BJ (cell line): Measurements from ENCODE around the gene HDLBP. TPM values are rescaled to one million over a fixed set of nuclear protein-coding genes. Genes with fewer than 3 reads are reported as not detected.

Experiments
- CTCF ChIA-PET: fragments of 350-600 bp; formaldehyde crosslinking; extraction: SDS; loops from one replicate; lab custom pipeline; 2021; ENCODE audit warnings: antibody characterized with exemption, inconsistent platforms; lab: Yijun Ruan, JAX
- POLR2A ChIA-PET: fragments of 300-600 bp; sonication (Branson Sonifier 250); formaldehyde crosslinking; extraction: SDS; loops from one replicate; lab custom pipeline; 2021; ENCODE audit warnings: antibody characterized with exemption; lab: Charles Lee
- DNase-seq: peaks from one replicate; pipeline ENCODE4 v3.0.0-alpha.2; 2011; ENCODE audit warnings: low read depth
- H3K27me3 ChIP-seq: 2 replicates; pipeline ENCODE4 v1.6.0; 2011; ENCODE audit warnings: low read length; ENCODE audit not compliant: control insufficient read depth, insufficient read depth
- H3K36me3 ChIP-seq: 2 replicates; pipeline ENCODE4 v1.5.1; 2011; ENCODE audit warnings: low read length; ENCODE audit not compliant: control insufficient read depth, insufficient read depth
- H3K4me3 ChIP-seq: 2 replicates; pipeline ENCODE4 v1.5.1; 2011; ENCODE audit warnings: low read depth, mild to moderate bottlenecking, control low read depth, low read length
- polyA plus RNA-seq: library from polyadenylated mRNA; depleted of rRNA; stranded (reverse); fragments of >200 nt; gene quantifications from 2 replicates; pipeline ENCODE4 v1.2.3, GENCODE V29; 2011
- TF ChIP-seq, protein P1 (sequence below): IDR thresholded peaks from 2 replicates; pipeline ENCODE4 v1.5.1; 2011; ENCODE audit warnings: low read depth, mild to moderate bottlenecking, control low read depth, inconsistent platforms, low read length, moderate library complexity; ENCODE audit not compliant: insufficient read depth

The HDLBP gene
- polyA plus RNA-seq, 1 experiment, result 948 TPM

DNA sequence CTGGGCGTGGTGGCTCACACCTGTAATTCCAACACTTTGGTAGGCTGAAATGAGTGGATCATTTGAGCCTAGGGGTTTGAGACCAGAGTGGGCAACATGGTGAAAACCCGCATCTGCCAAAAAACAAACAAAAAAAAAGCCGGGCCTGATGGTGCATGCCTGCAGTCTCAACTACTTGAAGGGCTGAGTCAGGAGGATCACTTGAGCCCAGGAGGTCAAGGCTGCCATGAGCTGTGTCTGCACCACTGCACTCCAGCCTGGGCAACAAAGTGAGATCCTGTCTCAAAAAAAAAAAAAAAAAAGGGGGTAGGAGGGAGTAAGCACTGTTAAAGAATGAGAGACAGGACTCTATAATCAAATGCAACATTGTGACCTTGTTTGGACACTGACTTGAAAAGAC is 54.6 kb downstream of the HDLBP start:
- H3K4me3 ChIP-seq, result no peak overlapping the region
- no peaks in the 10 kb centered on the region for H3K27me3 ChIP-seq
- TF ChIP-seq, protein P1, sequence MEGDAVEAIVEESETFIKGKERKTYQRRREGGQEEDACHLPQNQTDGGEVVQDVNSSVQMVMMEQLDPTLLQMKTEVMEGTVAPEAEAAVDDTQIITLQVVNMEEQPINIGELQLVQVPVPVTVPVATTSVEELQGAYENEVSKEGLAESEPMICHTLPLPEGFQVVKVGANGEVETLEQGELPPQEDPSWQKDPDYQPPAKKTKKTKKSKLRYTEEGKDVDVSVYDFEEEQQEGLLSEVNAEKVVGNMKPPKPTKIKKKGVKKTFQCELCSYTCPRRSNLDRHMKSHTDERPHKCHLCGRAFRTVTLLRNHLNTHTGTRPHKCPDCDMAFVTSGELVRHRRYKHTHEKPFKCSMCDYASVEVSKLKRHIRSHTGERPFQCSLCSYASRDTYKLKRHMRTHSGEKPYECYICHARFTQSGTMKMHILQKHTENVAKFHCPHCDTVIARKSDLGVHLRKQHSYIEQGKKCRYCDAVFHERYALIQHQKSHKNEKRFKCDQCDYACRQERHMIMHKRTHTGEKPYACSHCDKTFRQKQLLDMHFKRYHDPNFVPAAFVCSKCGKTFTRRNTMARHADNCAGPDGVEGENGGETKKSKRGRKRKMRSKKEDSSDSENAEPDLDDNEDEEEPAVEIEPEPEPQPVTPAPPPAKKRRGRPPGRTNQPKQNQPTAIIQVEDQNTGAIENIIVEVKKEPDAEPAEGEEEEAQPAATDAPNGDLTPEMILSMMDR, result no peak
- peaks cover 51% of the 10 kb centered on the region for H3K36me3 ChIP-seq
- POLR2A ChIA-PET, result no interaction called here
- CTCF ChIA-PET, result interaction anchor here (0.7 kb wide), 1 partner anchor 160 kb away, joined by 3 read pairs; no protein-coding TSS in a partner anchor
- no peak for DNase-seq

DNA sequence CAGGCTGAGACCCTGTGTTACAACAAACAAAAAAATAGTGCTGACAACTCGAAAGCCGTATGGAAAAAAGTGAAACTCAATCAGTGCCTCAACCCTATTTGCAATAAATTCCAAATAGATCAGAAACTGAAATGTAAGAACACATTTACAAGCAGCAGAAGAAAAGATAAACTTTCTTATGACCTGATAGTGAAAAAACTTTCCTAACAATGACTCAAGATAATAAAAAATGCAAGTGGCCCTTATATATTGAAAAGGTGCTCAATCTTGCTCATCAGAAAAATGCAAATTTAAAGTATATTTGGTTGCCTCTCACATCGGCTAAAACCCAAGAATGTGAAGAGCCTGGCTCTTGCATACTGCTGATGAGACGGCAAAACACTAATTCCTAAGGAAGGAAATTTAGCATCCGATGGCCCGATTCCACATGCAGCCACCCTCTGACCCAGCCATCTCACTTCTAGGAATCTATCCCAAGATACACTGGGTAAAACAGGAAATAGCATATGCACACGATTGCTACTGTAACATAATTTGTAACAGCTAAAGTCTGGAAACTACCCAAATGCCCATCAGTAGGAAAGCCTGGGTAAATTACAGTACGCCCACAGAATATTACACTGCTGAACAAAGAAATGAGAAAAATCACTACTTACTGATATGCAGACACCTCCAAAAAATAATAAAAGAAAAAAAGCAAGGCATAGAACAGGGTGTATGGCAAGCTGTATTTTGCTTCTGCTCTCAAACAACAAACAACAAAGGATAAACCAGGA is 56.8 kb downstream of the HDLBP start:
- Histone ChIP-seq H3K27me3 (no peaks in the 10 kb centered on the region), H3K36me3 (peaks cover 50% of the 10 kb centered on the region), H3K4me3 (no peak overlapping the region)
- POLR2A ChIA-PET, result interaction anchor here (0.6 kb wide), 1 partner anchor 839 kb away, joined by 6 read pairs; no protein-coding TSS in a partner anchor
- TF ChIP-seq, protein P1, result no peak
- no peak for DNase-seq
- CTCF ChIA-PET, result interaction anchor here (0.7 to 1.7 kb wide), 4 partner anchors 12 to 133 kb away, joined by 3 to 4 read pairs (median 3); no protein-coding TSS in a partner anchor

DNA sequence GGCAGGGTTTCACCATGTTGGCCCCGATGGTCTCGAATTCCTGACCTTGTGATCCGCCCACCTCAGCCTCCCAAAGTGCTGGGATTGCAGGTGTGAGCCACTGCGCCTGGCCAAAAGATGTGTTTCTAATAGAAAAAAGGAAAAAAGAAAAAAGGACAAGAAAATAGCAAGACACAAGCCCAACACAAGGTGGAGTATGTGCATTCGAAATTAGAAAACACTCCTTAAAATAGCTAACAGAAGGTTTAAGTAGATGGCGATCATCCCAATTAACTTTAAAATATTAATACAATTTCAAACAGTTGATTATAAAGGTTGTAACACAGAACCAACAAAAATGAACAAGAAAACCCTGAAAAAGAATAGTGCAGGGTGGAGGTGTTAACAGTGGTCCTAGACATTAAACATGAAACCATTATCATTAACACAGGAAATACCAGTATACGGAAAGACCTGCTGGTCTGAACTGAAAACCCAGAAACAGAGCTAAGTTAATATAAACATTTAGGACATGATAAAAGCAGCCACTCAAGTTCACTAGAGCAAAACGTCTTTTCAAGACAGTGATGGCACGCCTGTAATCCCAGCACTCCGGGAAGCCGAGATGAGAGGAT is 57.9 kb downstream of the HDLBP start:
- Histone ChIP-seq H3K4me3 (no peak overlapping the region), H3K27me3 (no peaks in the 10 kb centered on the region), H3K36me3 (peaks cover 52% of the 10 kb centered on the region)
- ChIA-PET POLR2A (no interaction called here), CTCF (interaction anchor here (0.9 to 1.7 kb wide), 3 partner anchors 11 to 134 kb away, joined by 3 to 4 read pairs (median 4); no protein-coding TSS in a partner anchor)
- TF ChIP-seq, protein P1, result peak; percentile 23
- no peak for DNase-seq

DNA sequence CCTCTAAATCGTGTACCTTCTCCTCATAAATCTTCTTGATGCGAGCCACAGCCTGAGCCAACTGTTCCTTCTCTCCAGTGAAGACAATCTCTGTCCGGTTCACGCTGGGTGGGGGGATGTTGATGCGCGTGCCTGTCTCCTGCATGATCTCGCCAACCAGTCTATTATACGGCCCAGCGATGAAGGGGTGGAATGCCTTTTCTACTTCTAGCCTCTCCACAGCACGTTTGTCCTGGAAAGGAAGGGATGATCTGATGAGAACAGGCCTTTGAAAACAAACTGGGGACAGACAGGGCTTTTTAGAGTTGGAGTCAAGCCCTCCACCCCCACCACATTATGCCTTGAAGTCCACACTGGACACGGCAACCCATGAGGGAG is 59.3 kb downstream of the HDLBP start:
- ChIA-PET POLR2A (no interaction called here), CTCF (no interaction called here)
- Histone ChIP-seq H3K4me3 (no peak overlapping the region), H3K27me3 (no peaks in the 10 kb centered on the region), H3K36me3 (peaks cover 56% of the 10 kb centered on the region)
- no peak for DNase-seq
- TF ChIP-seq, protein P1, result no peak

DNA sequence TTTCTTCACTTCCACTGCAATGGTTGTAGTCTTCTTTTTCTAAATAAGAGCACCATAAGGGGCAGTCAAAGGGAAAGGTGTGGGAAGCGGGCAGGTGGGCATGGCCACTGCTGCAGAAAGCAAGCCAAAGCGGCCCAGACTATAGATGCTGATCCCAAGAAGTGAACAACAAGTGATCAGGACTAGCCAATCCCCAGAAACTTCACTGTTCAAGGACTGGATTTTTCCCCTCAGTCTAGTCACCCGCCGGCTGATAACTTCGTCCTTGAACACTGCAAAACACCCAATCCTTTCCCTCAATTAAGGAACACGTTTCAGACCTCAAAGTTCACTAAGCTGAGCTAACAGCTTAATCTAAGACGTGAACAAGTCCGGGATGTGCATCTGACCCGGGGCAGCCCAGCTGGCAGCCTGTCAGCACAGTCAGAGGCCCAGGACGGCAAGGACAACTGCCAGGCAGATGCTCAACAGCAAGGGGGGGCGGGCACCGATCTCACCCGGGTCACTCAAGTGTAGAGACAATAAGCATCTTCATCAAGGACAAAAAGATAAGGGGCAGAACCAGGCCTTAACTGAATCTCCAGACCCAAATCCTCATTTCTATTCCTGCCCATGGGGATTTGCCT is 59.8 kb downstream of the HDLBP start:
- TF ChIP-seq, protein P1, result no peak
- no peak for DNase-seq
- ChIA-PET CTCF (no interaction called here), POLR2A (no interaction called here)
- H3K36me3 ChIP-seq, result peaks cover 57% of the 10 kb centered on the region
- no peak overlapping the region for H3K4me3 ChIP-seq
- H3K27me3 ChIP-seq, result no peaks in the 10 kb centered on the region
